CD14-positive monocyte (primary cell): ENCODE measurements around the gene CHST11. TPM values are rescaled to one million over a fixed set of nuclear protein-coding genes. Genes with fewer than 3 reads are reported as not detected.
A peak's percentile ranks its signal among the peaks of the same experiment; 100 is the strongest.

Source experiments
- DNase-seq, 3 donors: peaks; one replicate each; pipeline ENCODE4 v3.0.0-alpha.2; 2011 to 2022
- H2AFZ ChIP-seq: 2 replicates; pipeline ENCODE4 v1.6.0; 2012; ENCODE audit warnings: mild to moderate bottlenecking, low read depth, low read length, inconsistent platforms; ENCODE audit not compliant: insufficient read depth, poor library complexity, severe bottlenecking
- H3K27ac ChIP-seq, 2 donors: 1 replicate in 1 of 2; 2 replicates in 1 of 2; pipeline ENCODE4 v1.5.1; 2012 to 2013; ENCODE audit warnings: low read length in 2 of 2, control low read depth in 1 of 2, inconsistent platforms in 1 of 2, low read depth in 1 of 2, mild to moderate bottlenecking in 1 of 2
- H3K27me3 ChIP-seq, 2 donors: one replicate each; pipeline versions ENCODE4 v1.6.0 to v1.6.1; 2011 to 2013; ENCODE audit warnings: low read length in 2 of 2; ENCODE audit not compliant: control insufficient read depth in 2 of 2, insufficient read depth in 2 of 2
- H3K36me3 ChIP-seq, 2 donors: replicated peaks in 1 of 2; 1 replicate in 1 of 2; 2 replicates in 1 of 2; pipeline versions ENCODE4 v1.5.1 to v1.6.1; 2012 to 2013; ENCODE audit warnings: low read length in 2 of 2, control low read depth in 1 of 2, inconsistent platforms in 1 of 2, mild to moderate bottlenecking in 1 of 2; ENCODE audit not compliant: insufficient read depth in 2 of 2, control insufficient read depth in 1 of 2
- H3K4me1 ChIP-seq, 2 donors: 1 replicate in 1 of 2; 2 replicates in 1 of 2; pipeline versions ENCODE4 v1.5.1 to v1.6.1; 2012 to 2013; ENCODE audit warnings: low read length in 2 of 2, control low read depth in 1 of 2, inconsistent platforms in 1 of 2, mild to moderate bottlenecking in 1 of 2, moderate library complexity in 1 of 2; ENCODE audit not compliant: insufficient read depth in 2 of 2, control insufficient read depth in 1 of 2
- H3K4me2 ChIP-seq: replicated peaks from 2 replicates; pipeline ENCODE3; 2012; ENCODE audit warnings: low read length, moderate library complexity, mild to moderate bottlenecking; ENCODE audit not compliant: poor library complexity, severe bottlenecking; ENCODE audit errors: extremely low read depth
- H3K4me3 ChIP-seq, 3 experiments: fragments of 200-600 bp in 1 of 3; sonication (generic) in 1 of 3; replicated peaks in 1 of 3; 1 replicate in 2 of 3; 2 replicates in 1 of 3; pipeline ENCODE4 v1.5.1; 2011 to 2013; ENCODE audit warnings: low read length in 3 of 3, mild to moderate bottlenecking in 3 of 3, control low read depth in 2 of 3, low read depth in 2 of 3, inconsistent platforms in 1 of 3, moderate library complexity in 1 of 3
- H3K79me2 ChIP-seq: 2 replicates; pipeline ENCODE4 v1.6.0; 2012; ENCODE audit warnings: mild to moderate bottlenecking, control low read depth, inconsistent platforms, low read length, moderate library complexity; ENCODE audit not compliant: insufficient read depth
- H3K9ac ChIP-seq: 2 replicates; pipeline ENCODE4 v1.6.0; 2017; ENCODE audit warnings: low read length, mild to moderate bottlenecking; ENCODE audit not compliant: insufficient read depth, poor library complexity, severe bottlenecking
- H3K9me3 ChIP-seq, 2 donors: replicated peaks in 1 of 2; 1 replicate in 1 of 2; 2 replicates in 1 of 2; pipeline versions ENCODE4 v1.5.1 to v1.6.1; 2012 to 2013; ENCODE audit warnings: low read length in 2 of 2, control low read depth in 1 of 2; ENCODE audit not compliant: control insufficient read depth in 1 of 2, insufficient read depth in 1 of 2
- H4K20me1 ChIP-seq: 2 replicates; pipeline ENCODE4 v1.6.0; 2012; ENCODE audit warnings: mild to moderate bottlenecking, low read length, control low read depth, moderate library complexity; ENCODE audit not compliant: insufficient read depth
- H3K27ac Mint-ChIP-seq, 7 donors: one replicate each; pipeline ENCODE4 v1.8.0; 2020; ENCODE audit warnings: mild to moderate bottlenecking in 7 of 7, mixed read lengths in 7 of 7, moderate library complexity in 6 of 7, inconsistent platforms in 2 of 7
- H3K27me3 Mint-ChIP-seq, 3 donors: one replicate each; pipeline ENCODE4 v1.8.0; 2021 to 2022; ENCODE audit warnings: low read depth in 3 of 3, mild to moderate bottlenecking in 3 of 3, mixed read lengths in 3 of 3, moderate library complexity in 3 of 3, inconsistent platforms in 1 of 3
- H3K36me3 Mint-ChIP-seq, 2 donors: one replicate each; pipeline ENCODE4 v1.8.0; 2020; ENCODE audit warnings: mixed read lengths in 2 of 2, inconsistent platforms in 1 of 2, mild to moderate bottlenecking in 1 of 2
- H3K4me1 Mint-ChIP-seq: one replicate; pipeline ENCODE4 v1.8.0; 2020; ENCODE audit warnings: mild to moderate bottlenecking, mixed read lengths
- H3K4me3 Mint-ChIP-seq, 2 donors: one replicate each; pipeline ENCODE4 v1.8.0; 2020; ENCODE audit warnings: mild to moderate bottlenecking in 2 of 2, mixed read lengths in 2 of 2, moderate library complexity in 1 of 2
- H3K9me3 Mint-ChIP-seq, 7 donors: one replicate each; pipeline ENCODE4 v1.8.0; 2020 to 2022; ENCODE audit warnings: mixed read lengths in 7 of 7, mild to moderate bottlenecking in 6 of 7, moderate library complexity in 6 of 7, inconsistent platforms in 2 of 7
- WGBS: methylation state at CpG from one replicate; pipeline ENCODE4 v1.1.5; 2013; ENCODE audit warnings: missing lambda C conversion rate; ENCODE audit not compliant: insufficient coverage; 5-methylcytosine and 5-hydroxymethylcytosine counted together
- intact Hi-C, 2 donors: fragments of 100-400 bp; cut with micrococcal nuclease; formaldehyde crosslinking; loops; one replicate each; pipeline versions ENCODE4 v1.15.0 to v1.15.1; 2023
- polyA plus RNA-seq, 3 donors: library from polyadenylated mRNA; depleted of rRNA in 1 of 3; unstranded in 2 of 3; stranded (reverse) in 1 of 3; fragments of 300-500 nt in 2 of 3; fragments of >200 nt in 1 of 3; fragmentation: Illumina TruSeq in 2 of 3; gene quantifications; 1 replicate in 2 of 3; 2 replicates in 1 of 3; pipeline ENCODE4 v1.2.3, GENCODE V29; 2012 to 2021
- TF ChIP-seq, protein P1 (sequence below): fragments of 200-600 bp; IDR thresholded peaks from one replicate; pipeline ENCODE4 v1.8.0; 2022; ENCODE audit warnings: antibody characterized with exemption, mild to moderate bottlenecking

The CHST11 gene
- polyA plus RNA-seq, 3 donors, result 44.4 to 66.6 (median 48.4) TPM

DNA sequence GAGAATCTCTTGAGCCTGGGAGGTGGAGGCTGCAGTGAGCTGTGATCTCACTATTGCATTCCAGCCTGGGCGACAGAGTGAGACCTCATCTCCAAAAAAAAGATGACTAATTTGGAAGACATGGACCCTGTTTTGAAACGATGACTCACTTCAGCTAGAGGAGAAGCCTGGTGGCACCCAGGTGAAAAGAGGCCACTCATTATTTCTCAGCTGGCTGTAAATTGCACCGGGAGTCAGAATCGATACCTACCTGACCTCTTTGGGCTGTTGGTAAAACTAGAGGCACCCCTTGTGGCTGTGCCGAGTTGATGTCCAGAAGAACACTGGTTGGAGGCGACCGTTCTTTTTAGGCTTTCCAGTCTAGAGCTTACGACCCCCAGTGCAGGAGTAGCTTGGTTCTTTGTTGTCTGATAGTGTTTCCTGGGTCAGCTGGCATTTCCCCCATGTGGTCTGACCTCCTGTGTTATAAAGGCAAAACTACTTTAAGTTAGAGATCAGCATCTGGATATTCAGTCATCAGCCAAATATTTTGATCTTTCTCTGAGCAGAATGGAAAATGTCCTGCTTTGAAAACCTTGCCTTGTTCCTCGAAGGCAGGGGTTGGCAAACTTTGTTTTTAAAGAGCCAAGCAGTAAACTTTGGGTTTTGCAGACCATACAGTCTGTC, 93.2 kb downstream of the CHST11 start:
- Mint-ChIP-seq H3K9me3 (peaks cover 2 to 18% (median 9%) of the 10 kb centered on the region in 7 donors), H3K4me3 (no peak overlapping the region), H3K4me1 (peaks cover 76% of the 10 kb centered on the region), H3K27ac (peak overlapping the region in 3 of 7 donors; percentile 8 to 63 (median 36)), H3K36me3 (peaks cover 20 to 26% of the 10 kb centered on the region in 2 donors), H3K27me3 (peaks cover 0 to 4% (median 2%) of the 10 kb centered on the region in 3 donors)
- Histone ChIP-seq H3K27ac (peak overlapping the region in 1 of 2 donors; percentile 12), H3K4me1 (peaks cover 24 to 30% of the 10 kb centered on the region in 2 donors), H4K20me1 (peaks cover 100% of the 10 kb centered on the region), H3K9ac (no peak overlapping the region), H3K4me2 (no peak overlapping the region), H3K27me3 (no peaks in the 10 kb centered on the region), H2AFZ (no peak overlapping the region), H3K9me3 (peaks cover 0 to 6% of the 10 kb centered on the region in 2 donors), H3K4me3 (no peak overlapping the region), H3K36me3 (peaks cover 0 to 6% of the 10 kb centered on the region in 2 donors), H3K79me2 (peaks cover 100% of the 10 kb centered on the region)
- peak in 1 of 3 donors; percentile 25 for DNase-seq
- WGBS, result 93% methylated on average over 4 of the region's 9 CpGs
- TF ChIP-seq, protein P1, sequence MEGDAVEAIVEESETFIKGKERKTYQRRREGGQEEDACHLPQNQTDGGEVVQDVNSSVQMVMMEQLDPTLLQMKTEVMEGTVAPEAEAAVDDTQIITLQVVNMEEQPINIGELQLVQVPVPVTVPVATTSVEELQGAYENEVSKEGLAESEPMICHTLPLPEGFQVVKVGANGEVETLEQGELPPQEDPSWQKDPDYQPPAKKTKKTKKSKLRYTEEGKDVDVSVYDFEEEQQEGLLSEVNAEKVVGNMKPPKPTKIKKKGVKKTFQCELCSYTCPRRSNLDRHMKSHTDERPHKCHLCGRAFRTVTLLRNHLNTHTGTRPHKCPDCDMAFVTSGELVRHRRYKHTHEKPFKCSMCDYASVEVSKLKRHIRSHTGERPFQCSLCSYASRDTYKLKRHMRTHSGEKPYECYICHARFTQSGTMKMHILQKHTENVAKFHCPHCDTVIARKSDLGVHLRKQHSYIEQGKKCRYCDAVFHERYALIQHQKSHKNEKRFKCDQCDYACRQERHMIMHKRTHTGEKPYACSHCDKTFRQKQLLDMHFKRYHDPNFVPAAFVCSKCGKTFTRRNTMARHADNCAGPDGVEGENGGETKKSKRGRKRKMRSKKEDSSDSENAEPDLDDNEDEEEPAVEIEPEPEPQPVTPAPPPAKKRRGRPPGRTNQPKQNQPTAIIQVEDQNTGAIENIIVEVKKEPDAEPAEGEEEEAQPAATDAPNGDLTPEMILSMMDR, result no peak
- intact Hi-C loops, result no loop called here

DNA sequence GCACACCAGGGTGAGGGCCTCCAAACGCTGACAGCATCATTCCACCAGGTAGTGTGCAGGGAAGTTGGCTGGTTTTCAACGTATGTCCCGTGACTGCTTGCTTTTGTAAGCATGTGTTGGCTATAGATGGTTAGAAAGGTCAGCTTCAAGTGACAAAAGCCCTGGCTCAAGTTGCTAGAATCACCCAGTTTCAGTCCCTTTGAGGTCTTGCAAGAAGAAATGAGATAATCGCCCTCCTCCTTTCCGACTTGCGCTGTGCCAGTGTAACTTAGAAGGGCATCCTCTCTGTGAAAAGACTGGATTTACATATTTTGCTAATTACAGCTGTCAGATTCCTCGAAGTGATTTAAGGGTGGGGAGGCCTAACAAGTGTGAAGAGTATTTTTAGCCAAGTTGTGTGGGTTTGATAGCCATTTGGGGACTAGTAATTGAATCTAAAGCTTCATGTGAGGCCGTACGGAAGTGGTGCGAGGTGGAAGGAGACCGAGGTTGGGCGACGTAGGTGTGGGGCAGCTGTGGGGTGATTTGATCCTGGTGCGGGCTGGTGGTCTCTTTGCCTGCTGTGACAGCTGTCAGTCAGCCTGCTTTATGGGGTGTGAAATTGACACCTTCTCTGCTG, 94.7 kb downstream of the CHST11 start:
- no peak overlapping the region for H3K9ac ChIP-seq
- no peak overlapping the region for H2AFZ ChIP-seq
- peaks cover 100% of the 10 kb centered on the region for H4K20me1 ChIP-seq
- H3K4me1 ChIP-seq, result peaks cover 13 to 17% of the 10 kb centered on the region in 2 donors
- peaks cover 0 to 6% of the 10 kb centered on the region in 2 donors for H3K36me3 ChIP-seq
- no peak overlapping the region for H3K4me3 ChIP-seq
- peaks cover 100% of the 10 kb centered on the region for H3K79me2 ChIP-seq
- peak overlapping the region in 2 of 7 donors; percentile 43 to 75 for H3K27ac Mint-ChIP-seq
- H3K27ac ChIP-seq, result no peak overlapping the region
- peaks cover 0 to 6% of the 10 kb centered on the region in 2 donors for H3K9me3 ChIP-seq
- H3K36me3 Mint-ChIP-seq, result peaks cover 20 to 30% of the 10 kb centered on the region in 2 donors
- no peak for DNase-seq
- TF ChIP-seq, protein P1, result no peak
- no peaks in the 10 kb centered on the region for H3K27me3 ChIP-seq
- intact Hi-C loops, result no loop called here
- peaks cover 0 to 4% (median 2%) of the 10 kb centered on the region in 3 donors for H3K27me3 Mint-ChIP-seq
- 94% methylated on average over 14 of the region's 14 CpGs for WGBS
- peaks cover 2 to 18% (median 9%) of the 10 kb centered on the region in 7 donors for H3K9me3 Mint-ChIP-seq
- H3K4me1 Mint-ChIP-seq, result peaks cover 68% of the 10 kb centered on the region
- no peak overlapping the region for H3K4me3 Mint-ChIP-seq
- no peak overlapping the region for H3K4me2 ChIP-seq
